GM18861 (cell line): ENCODE measurements around the gene NOX3.

Experiments
- ATAC-seq: cut with Tn5 transposase; IDR thresholded peaks from one replicate; pipeline ENCODE4 v1.9.1; 2021; ENCODE audit not compliant: unreplicated experiment

NOX3 gene

DNA sequence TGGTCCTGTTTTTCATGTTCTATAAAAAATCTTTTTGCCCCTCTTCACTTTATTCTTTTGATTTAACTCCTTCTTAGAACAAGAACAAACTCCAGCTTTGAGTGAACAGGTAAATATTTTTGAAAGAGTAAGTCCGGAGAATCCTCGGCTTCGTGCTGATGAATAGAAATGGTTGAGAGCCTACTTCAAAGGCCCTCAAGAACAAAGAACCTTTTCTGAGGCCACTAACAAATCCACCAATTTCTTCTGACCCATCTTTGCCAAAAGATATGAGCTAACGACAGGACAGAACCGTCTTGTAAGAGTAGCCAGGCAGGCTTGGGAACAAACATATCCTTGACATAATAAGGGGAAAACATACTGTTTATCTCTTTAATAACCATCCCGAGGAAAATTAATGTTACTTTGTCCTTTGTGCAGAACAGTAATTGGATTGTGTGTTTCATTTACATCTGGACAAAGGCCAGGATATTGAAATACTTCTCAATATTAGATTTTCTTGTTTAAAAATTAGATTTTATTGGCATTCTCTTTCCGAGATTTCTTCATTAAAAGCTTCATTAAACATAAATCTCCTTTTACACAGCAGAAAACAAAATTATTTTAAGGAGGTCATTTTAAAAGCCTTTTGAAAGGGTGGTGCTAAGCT lies 52.9 kb downstream of the NOX3 start:
- no peak for ATAC-seq

DNA sequence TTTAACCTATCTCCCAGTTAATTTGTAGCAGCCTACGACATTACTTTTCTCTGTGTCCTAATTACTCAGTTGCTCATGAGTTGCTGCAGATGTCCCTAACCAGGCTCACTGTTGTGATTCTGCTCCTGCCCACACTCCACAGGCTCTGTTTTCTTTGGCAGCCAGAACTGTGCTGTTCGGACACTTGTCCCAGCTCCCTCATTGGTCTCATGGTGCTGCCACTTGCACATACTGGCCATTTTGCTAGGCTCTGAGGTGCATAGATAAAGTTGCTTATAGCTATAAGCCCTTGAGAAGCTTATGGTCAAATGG lies 55.0 kb downstream of the NOX3 start:
- ATAC-seq: no peak

- ATAC-seq: no peak
Measured at GRCh38 chr6:155399745-155400653, 55.6 kb downstream of the NOX3 start.

- ATAC-seq: no peak
Measured at GRCh38 chr6:155399062-155399744, 56.4 kb downstream of the NOX3 start.

DNA sequence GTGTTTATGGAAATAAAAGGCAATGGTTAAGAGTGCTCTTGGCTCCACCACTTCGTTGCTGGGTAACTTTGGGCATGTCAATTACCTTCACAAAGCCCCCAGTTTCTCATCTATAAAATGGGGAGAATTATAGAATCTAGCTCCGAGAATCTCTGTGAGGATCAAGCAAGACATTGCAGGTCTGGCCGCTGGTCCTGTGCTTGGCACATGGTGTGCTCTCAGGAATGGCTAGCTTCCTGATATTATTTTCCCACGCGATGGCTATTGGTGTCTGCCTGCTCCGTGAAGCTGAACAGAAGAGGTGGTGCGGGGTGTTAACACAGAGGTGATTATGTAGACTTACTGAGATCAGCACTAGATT lies 57.0 kb downstream of the NOX3 start:
- ATAC-seq: no peak

GRCh38 chr6:155398221-155398620 lies 57.4 kb downstream of the NOX3 start:
- no peak for ATAC-seq

GRCh38 chr6:155397172-155397705 lies 58.4 kb downstream of the NOX3 start:
- ATAC-seq: no peak

GRCh38 chr6:155396605-155397004 lies 59.0 kb downstream of the NOX3 start:
- ATAC-seq: no peak

DNA sequence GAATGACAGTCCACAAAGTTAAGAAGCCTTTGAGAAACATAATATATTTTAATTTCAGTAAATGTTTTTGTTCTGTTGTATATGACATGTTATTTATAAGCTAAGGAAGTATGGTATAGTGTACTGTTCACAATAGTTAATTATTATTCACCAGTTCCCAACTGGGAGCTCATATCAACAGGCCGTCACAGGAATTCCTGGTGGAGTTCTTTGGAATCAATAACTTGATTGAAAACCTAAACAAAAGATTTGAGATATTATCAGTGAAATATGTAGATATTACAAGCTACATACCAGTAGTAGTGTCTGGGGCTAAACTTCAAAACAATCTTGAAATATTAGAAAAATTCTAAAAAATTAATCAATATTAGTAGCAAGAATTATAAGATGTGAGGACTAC lies 60.3 kb downstream of the NOX3 start:
- ATAC-seq: no peak

DNA sequence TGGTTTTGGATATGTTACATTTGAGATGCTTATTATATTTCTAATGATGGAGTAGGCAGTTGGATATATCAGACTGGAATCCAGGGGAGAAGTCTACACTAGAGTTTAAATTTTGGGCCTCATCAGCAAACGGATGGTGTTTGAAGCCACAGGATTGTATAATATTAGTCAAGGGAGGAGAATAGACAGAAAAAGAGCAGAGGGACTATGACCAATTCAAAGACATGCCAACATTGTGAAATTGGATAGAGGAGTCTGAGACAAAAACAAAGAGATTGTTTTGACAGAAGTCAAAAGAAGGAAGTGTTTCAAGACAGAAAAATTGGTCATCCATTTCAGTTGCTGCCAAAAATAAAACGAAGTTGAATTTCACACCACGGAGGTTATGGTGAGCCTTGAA lies 66.5 kb downstream of the NOX3 start:
- ATAC-seq: no peak

- no peak for ATAC-seq
Measured at GRCh38 chr6:155388591-155388990, 67.0 kb downstream of the NOX3 start.

DNA sequence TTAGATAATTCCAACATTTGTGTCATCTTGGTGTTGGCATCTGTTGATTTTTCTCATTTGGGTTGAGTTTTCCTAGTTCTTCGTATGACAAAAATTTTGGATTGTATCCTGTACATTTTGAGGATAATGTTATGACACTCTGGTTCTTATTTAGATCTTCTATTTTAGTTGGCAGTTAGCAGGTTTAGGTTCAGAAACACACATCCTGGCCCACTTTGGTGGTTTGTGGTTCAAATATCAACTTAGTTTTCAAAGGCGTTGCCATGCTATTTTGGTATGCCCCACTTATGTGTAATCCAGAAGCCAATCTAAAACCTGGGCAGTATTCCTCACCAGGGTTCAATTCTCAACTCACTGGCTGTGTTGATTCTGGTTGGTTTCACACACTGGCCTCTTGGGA lies 68.2 kb downstream of the NOX3 start:
- ATAC-seq: no peak

DNA sequence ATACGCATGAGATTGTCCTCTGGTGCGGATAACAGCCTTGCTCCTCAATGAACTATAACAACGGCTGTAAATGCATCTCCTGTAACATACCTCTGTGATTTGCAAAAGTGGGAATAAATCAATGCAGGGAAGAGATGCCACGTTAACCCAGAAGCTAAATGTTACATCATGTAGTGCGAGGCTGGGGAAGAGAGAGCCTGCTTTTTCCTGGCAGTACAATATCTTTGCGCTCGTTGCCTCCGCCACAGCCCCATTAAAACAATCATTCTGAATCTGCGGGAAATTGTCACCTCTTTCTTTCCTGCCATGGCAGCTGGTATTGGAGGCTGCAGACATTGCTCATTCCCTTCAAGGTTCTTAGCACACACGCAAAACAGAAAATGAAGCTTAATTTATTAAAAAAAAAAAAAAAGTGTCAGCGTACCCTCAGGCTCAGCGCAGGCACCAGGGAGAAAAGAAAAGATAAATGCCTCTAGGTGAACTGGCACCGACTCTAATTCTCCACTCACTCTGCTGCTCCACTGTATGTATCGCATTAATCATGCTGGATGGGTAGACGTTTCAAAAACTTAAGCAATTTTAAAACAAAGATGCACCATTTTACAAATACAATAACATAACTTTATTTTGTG lies 71.2 kb downstream of the NOX3 start:
- ATAC-seq: no peak

DNA sequence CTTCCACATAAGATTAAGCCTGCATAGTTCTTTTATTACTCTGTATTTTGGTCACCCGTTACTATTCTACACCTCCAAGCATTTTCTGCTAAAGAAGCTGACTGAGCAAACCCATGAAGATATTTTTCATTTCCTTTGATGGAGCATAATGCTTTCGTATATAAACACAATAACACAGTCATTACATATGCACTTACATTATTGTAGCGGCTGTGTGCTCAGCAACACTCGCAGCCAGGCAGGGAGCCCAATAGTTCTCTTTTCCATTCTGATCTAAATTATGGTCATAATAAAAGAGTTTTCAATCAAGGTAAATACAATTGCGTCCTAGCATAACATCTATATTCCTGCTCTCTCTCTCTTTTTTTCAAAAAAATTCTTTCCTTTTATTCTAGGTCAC lies 71.7 kb downstream of the NOX3 start:
- no peak for ATAC-seq

- no peak for ATAC-seq
Measured at GRCh38 chr6:155382338-155382685, 73.3 kb downstream of the NOX3 start.

DNA sequence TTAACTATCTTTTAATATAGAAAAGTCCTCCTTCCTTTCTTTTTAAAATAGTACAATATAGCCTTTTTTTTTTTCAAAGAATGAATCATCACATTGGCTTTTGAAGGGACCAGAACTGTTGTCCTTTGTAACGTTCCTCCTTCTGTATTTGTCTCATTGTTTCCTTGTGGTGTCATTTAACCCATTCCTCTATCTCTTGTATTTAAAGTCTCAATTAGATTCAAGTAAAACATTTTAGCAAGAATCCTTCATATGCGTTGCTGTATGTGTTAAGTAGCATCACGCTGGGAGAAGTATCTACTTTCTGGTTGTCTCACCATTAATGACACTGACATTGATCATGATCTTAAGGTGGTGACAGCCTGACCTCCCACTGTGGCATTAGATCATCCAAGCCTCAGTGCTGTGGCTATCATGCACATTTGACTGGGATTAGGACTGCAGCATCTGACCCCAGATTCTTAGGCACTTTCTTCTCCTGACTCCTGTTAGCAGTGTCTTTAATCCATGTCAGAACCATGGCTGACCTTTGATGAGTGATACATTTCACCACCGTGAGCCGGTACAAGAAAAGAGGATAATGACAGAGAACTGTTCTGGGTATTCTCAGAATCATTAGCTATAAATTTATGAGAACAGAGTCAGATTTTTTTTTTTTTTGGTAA lies 73.8 kb downstream of the NOX3 start:
- no peak for ATAC-seq

DNA sequence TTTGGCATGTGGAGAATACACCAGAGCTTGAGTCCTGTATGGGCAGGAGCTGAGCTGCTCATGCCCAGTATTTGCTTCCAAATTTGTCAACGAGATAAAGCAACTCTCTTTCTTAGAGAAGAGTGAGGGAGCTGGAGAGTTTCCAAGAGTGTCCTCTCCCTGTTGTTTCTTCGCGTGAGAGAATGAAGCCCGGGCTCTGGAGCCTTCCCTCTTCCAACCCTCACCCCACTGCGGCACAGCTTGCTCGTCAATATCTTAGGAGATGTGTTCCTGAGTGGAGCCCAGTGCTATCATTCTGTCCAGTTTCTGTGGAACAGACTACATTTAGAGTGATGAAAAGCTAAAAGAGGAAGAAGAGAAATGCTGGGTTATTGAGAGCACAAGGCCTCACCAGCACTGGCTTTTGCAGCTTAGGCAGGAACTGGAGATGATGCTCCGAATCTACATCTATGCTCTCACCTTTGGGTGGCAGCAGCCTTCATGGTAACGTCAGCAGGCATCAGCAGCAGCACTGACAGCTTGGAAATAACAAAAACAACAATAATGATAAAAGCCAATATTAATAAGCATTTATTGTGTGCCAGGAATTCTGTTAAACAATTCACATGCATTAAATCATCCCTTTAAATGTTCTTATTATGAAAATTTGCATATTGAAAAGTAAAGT lies 74.8 kb downstream of the NOX3 start:
- no peak for ATAC-seq

- no peak for ATAC-seq
Measured at GRCh38 chr6:155378724-155379123, 76.9 kb downstream of the NOX3 start.

- ATAC-seq: peak; percentile 77
Measured at GRCh38 chr6:155378276-155378675, 77.4 kb downstream of the NOX3 start.

- ATAC-seq: no peak
Measured at GRCh38 chr6:155377061-155377460, 78.6 kb downstream of the NOX3 start.
